Type B pancreatic cell (in vitro differentiated cells): ENCODE measurements around the gene TFG. TPM values are rescaled to one million over a fixed set of nuclear protein-coding genes. Genes with fewer than 3 reads are reported as not detected.
A peak's percentile ranks its signal among the peaks of the same experiment; 100 is the strongest.

ENCODE experiments used
- DNase-seq: peaks from one replicate; pipeline ENCODE4 v3.0.0; 2021; ENCODE audit warnings: mixed read lengths; ENCODE audit not compliant: unreplicated experiment; ENCODE audit errors: extremely low spot score
- H3K27ac Mint-ChIP-seq: 2 replicates; pipeline ENCODE4 v1.8.0; 2021; ENCODE audit warnings: mild to moderate bottlenecking, mixed read lengths
- H3K27me3 Mint-ChIP-seq: 2 replicates; pipeline ENCODE4 v1.8.0; 2021; ENCODE audit warnings: mixed read lengths
- H3K36me3 Mint-ChIP-seq: 2 replicates; pipeline ENCODE4 v1.8.0; 2021; ENCODE audit warnings: mixed read lengths
- H3K4me1 Mint-ChIP-seq: one replicate; pipeline ENCODE4 v1.8.0; 2021; ENCODE audit warnings: mixed read lengths; ENCODE audit not compliant: unreplicated experiment
- H3K4me3 Mint-ChIP-seq: 2 replicates; pipeline ENCODE4 v1.8.0; 2021; ENCODE audit warnings: mild to moderate bottlenecking, mixed read lengths
- H3K9me3 Mint-ChIP-seq: 2 replicates; pipeline ENCODE4 v1.8.0; 2021; ENCODE audit warnings: mixed read lengths
- total RNA-seq: library from RNA; stranded (reverse); gene quantifications from 2 replicates; pipeline ENCODE4 v1.2.1, GENCODE V29; 2021; ENCODE audit warnings: low replicate concordance
- TF ChIP-seq, protein P1 (sequence below): fragments of 200-600 bp; sonication (generic); conservative IDR thresholded peaks from 2 replicates; pipeline ENCODE4 v1.5.0; 2021; ENCODE audit warnings: antibody characterized with exemption, mild to moderate bottlenecking

Gene TFG
- total RNA-seq, 1 donor from 2014 or later: 105 TPM

DNA sequence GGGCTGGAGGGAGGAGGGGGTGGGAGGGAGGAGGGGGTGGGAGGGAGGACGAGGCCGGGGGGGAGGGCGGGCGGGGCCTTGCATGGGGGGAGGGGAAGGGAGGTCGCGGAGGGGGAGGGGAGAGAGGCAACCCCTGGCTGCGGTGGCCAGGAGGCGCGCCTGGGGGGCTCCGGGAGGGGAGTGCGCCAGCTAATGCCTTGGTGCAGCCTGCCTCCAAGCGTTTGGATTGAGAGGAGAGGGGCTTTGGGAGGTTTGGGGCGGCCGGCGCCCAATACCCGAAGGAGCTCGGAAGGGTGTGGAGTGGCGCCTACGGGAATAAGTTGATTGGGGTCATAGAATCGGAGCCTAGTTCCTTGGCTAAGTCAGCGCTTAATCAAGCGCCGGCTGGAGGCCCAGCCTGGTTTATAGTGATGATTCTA lies 557 bp downstream of the TFG start:
- TF ChIP-seq, protein P1, sequence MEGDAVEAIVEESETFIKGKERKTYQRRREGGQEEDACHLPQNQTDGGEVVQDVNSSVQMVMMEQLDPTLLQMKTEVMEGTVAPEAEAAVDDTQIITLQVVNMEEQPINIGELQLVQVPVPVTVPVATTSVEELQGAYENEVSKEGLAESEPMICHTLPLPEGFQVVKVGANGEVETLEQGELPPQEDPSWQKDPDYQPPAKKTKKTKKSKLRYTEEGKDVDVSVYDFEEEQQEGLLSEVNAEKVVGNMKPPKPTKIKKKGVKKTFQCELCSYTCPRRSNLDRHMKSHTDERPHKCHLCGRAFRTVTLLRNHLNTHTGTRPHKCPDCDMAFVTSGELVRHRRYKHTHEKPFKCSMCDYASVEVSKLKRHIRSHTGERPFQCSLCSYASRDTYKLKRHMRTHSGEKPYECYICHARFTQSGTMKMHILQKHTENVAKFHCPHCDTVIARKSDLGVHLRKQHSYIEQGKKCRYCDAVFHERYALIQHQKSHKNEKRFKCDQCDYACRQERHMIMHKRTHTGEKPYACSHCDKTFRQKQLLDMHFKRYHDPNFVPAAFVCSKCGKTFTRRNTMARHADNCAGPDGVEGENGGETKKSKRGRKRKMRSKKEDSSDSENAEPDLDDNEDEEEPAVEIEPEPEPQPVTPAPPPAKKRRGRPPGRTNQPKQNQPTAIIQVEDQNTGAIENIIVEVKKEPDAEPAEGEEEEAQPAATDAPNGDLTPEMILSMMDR: no peak
- Mint-ChIP-seq H3K4me3 (peak overlapping the region; percentile 88), H3K27ac (peak overlapping the region; percentile 93), H3K4me1 (peaks cover 22% of the 10 kb centered on the region), H3K9me3 (peaks cover 13% of the 10 kb centered on the region), H3K36me3 (peaks cover 34% of the 10 kb centered on the region), H3K27me3 (peaks cover 34% of the 10 kb centered on the region)
- peak; percentile 77 for DNase-seq

DNA sequence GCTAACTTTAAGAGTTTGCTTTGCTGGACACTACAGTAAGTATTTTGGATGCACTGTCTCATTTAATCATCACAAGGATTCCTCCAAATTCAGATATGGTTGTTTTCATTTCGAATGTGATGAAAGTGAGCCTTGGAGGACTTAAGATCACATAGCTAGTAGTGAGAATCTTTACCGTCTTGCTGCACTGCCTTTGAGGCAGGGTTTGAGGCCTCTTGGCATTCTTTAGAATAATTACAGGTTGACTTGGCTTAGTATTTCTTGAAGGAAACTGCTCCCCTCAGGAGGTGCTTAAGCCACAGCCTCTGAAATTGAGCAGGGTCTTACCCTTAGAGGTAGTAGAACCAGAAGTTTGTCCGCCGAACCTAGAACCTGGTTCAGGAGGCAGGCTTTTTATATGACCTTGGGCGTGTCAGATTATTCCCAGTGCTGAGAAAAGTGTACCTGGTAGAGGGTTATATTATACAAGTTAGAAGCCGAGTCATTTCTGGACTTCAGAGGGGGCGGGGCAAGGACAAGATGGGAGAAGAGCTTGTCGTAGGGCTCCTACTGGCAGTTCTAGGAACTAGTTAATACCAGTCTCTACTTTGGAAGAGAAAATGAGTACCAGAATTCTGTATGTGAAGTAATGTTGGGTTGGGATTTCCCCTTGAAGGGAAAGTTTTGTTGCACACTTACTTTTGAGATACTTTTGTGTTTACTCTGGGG lies 1.1 kb downstream of the TFG start:
- Mint-ChIP-seq H3K4me1 (peaks cover 22% of the 10 kb centered on the region), H3K9me3 (peaks cover 13% of the 10 kb centered on the region)
- DNase-seq: no peak

DNA sequence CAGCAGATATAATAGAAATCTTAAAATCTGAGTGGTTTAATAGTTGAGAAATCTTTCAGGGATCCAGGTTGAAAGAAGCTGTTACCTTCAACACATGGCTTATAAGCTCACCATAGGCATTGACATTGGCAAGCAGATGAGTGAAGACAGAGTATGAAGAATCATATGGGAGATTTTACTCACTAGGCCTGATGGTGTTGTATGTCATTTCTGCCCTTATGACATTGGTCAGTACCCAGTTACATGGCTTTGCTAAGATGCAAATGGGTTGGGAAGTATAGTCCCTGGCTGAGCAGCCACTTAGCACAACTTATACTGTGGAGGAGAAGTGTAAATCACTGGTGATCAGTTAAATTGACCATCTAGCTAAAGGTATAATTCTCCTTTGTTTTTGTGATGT lies 5.9 kb downstream of the TFG start:
- Mint-ChIP-seq H3K36me3 (peaks cover 63% of the 10 kb centered on the region), H3K4me1 (peaks cover 25% of the 10 kb centered on the region), H3K9me3 (peaks cover 5% of the 10 kb centered on the region), H3K4me3 (peak overlapping the region; percentile 32), H3K27ac (no peak overlapping the region), H3K27me3 (no peaks in the 10 kb centered on the region)
- TF ChIP-seq, protein P1: no peak
- no peak for DNase-seq

More for the DNA sequence above, 1.1 kb downstream of the TFG start:
- Mint-ChIP-seq H3K27ac (peak overlapping the region; percentile 93), H3K36me3 (peaks cover 39% of the 10 kb centered on the region), H3K4me3 (peak overlapping the region; percentile 88), H3K27me3 (peaks cover 30% of the 10 kb centered on the region)
- TF ChIP-seq, protein P1: peak; percentile 68

DNA sequence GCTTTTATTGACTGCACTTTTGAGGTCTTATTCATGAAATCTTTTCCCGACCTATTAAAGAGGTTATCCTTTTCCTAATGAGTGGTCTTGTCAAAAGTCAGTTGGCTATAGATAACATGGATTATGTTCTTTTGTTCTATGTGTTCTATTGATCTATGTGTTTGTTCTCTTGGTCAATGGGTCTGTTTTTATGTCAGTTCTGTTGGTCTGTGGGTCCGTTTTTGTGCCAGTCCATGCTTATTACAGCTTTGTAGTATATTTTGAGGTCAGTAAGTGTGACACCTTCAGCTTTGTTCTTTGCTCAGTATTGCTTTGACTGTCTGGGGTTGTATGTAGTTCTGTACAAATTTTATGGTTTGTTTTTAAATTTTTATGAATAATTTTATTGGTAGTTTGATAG lies 7.8 kb downstream of the TFG start:
- peaks cover 20% of the 10 kb centered on the region for H3K4me1 Mint-ChIP-seq
- H3K36me3 Mint-ChIP-seq: peaks cover 64% of the 10 kb centered on the region
- H3K9me3 Mint-ChIP-seq: no peaks in the 10 kb centered on the region

DNA sequence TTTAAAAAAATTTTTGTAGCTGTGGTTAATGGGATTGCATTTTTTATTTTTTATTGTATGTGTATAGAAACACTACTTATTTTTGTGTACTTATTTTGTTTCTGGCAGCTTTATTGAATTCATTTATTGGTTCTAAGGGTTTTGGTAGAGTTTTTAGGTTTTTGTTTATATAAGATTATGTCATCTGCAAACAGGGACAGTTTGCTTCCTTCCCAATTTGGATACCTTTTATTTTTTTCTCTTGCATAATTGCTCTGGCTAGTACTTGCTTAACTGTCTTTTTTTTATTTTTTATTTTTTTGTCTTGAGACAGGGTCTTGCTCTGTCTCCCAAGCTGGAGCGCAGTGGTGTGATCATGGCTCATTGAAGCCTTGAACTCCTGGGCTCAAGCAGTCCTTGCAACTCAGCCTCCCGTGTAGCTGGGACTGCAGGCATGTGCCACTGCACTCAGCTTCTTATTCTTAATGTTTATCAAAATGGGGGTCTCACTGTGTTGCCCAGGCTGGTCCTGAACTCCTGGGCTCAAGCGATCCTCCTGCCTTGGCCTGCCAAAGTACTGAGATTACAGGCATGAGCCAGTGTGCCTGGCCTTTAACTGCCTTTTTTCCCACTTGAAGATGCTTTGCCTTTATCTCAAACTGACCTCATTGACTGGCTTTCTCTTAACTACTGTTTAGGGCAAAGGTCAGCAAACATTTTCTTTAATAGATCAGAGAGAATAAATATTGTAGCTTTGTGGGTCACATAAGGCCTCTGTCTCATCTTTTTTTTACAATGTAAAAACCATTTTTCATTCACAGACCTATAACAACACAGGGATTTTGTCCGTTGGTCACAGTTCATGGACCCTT lies 8.6 kb downstream of the TFG start:
- Mint-ChIP-seq H3K36me3 (peaks cover 61% of the 10 kb centered on the region), H3K27me3 (no peaks in the 10 kb centered on the region), H3K4me1 (peaks cover 12% of the 10 kb centered on the region), H3K9me3 (no peaks in the 10 kb centered on the region), H3K4me3 (no peak overlapping the region), H3K27ac (no peak overlapping the region)
- TF ChIP-seq, protein P1: no peak
- no peak for DNase-seq

More for the DNA sequence above, 7.8 kb downstream of the TFG start:
- Mint-ChIP-seq H3K4me3 (peak overlapping the region; percentile 23), H3K27ac (no peak overlapping the region), H3K27me3 (no peaks in the 10 kb centered on the region)
- TF ChIP-seq, protein P1: no peak
- no peak for DNase-seq
